Activated CD4-positive, alpha-beta T cell treated with anti-CD3 and anti-CD28 coated beads, Interleukin-2, amount 10 ng/mL, durations not matched to agents 7 days and 5 days (primary cell): ENCODE data around the gene TMPRSS4. TPM values are rescaled to one million over a fixed set of nuclear protein-coding genes. Genes with fewer than 3 reads are reported as not detected.

Experiments used
- CTCF ChIA-PET: fragments of 350-600 bp; sonication (Branson Sonifier 250); formaldehyde crosslinking; loops from one replicate; lab custom pipeline; 2021; ENCODE audit warnings: antibody characterized with exemption; lab: Charles Lee
- POLR2A ChIA-PET: fragments of 350-600 bp; sonication (Branson Sonifier 250); formaldehyde crosslinking; loops from one replicate; lab custom pipeline; 2021; ENCODE audit warnings: antibody characterized with exemption; lab: Charles Lee
- DNase-seq: peaks from one replicate; pipeline ENCODE4 v3.0.0-alpha.2; 2020
- H3K27ac Mint-ChIP-seq: one replicate; pipeline ENCODE4 v1.8.0; 2021; ENCODE audit warnings: mild to moderate bottlenecking, moderate library complexity, mixed read lengths
- H3K27me3 Mint-ChIP-seq: one replicate; pipeline ENCODE4 v1.8.0; 2021; ENCODE audit warnings: mixed read lengths
- H3K36me3 Mint-ChIP-seq: one replicate; pipeline ENCODE4 v1.8.0; 2021; ENCODE audit warnings: low read depth, mixed read lengths
- H3K4me1 Mint-ChIP-seq: one replicate; pipeline ENCODE4 v1.8.0; 2021; ENCODE audit warnings: mixed read lengths
- H3K4me3 Mint-ChIP-seq: one replicate; pipeline ENCODE4 v1.8.0; 2021; ENCODE audit warnings: mild to moderate bottlenecking, moderate library complexity, mixed read lengths
- H3K9me3 Mint-ChIP-seq: one replicate; pipeline ENCODE4 v1.8.0; 2021; ENCODE audit warnings: mixed read lengths
- total RNA-seq, 2 experiments: library from RNA; stranded (reverse); gene quantifications; one replicate each; pipeline ENCODE4 v1.2.3, GENCODE V29; 2021

Gene TMPRSS4
- total RNA-seq, 2 experiments from 2014 or later, result not detected

GRCh38 chr11:118099838-118100556 lies 23.1 kb downstream of the TMPRSS4 start:
- no peak overlapping the region for H3K27ac Mint-ChIP-seq
- POLR2A ChIA-PET, result no interaction called here
- no peak overlapping the region for H3K4me3 Mint-ChIP-seq
- CTCF ChIA-PET, result interaction anchor here (0.6 kb wide), 1 partner anchor 748 kb away, joined by 3 read pairs; no protein-coding TSS in a partner anchor
- H3K9me3 Mint-ChIP-seq, result no peaks in the 10 kb centered on the region
- no peaks in the 10 kb centered on the region for H3K36me3 Mint-ChIP-seq
- H3K27me3 Mint-ChIP-seq, result peaks cover 6% of the 10 kb centered on the region
- DNase-seq, result no peak
- no peaks in the 10 kb centered on the region for H3K4me1 Mint-ChIP-seq

GRCh38 chr11:118100691-118101232 lies 23.9 kb downstream of the TMPRSS4 start:
- H3K36me3 Mint-ChIP-seq, result no peaks in the 10 kb centered on the region

GRCh38 chr11:118102721-118103261 lies 25.9 kb downstream of the TMPRSS4 start:
- Mint-ChIP-seq H3K27me3 (peaks cover 7% of the 10 kb centered on the region), H3K36me3 (no peaks in the 10 kb centered on the region), H3K4me1 (no peaks in the 10 kb centered on the region), H3K4me3 (no peak overlapping the region), H3K27ac (no peak overlapping the region), H3K9me3 (no peaks in the 10 kb centered on the region)
- ChIA-PET POLR2A (no interaction called here), CTCF (no interaction called here)
- no peak for DNase-seq

More at GRCh38 chr11:118100691-118101232, 23.9 kb downstream of the TMPRSS4 start:
- H3K27me3 Mint-ChIP-seq, result peaks cover 7% of the 10 kb centered on the region
- no peaks in the 10 kb centered on the region for H3K4me1 Mint-ChIP-seq
- H3K4me3 Mint-ChIP-seq, result no peak overlapping the region
- H3K27ac Mint-ChIP-seq, result no peak overlapping the region
- ChIA-PET CTCF (interaction anchor here (0.6 to 1.2 kb wide), 3 partner anchors 12 to 749 kb away, joined by 3 read pairs; no protein-coding TSS in a partner anchor), POLR2A (no interaction called here)
- DNase-seq, result no peak
- H3K9me3 Mint-ChIP-seq, result no peaks in the 10 kb centered on the region

GRCh38 chr11:118104491-118104890 lies 27.6 kb downstream of the TMPRSS4 start:
- CTCF ChIA-PET, result interaction anchor here (0.6 kb wide), 1 partner anchor 74 kb away, joined by 3 read pairs; no protein-coding TSS in a partner anchor
- H3K27ac Mint-ChIP-seq, result no peak overlapping the region
- peaks cover 7% of the 10 kb centered on the region for H3K27me3 Mint-ChIP-seq
- H3K9me3 Mint-ChIP-seq, result no peaks in the 10 kb centered on the region
- POLR2A ChIA-PET, result no interaction called here
- no peaks in the 10 kb centered on the region for H3K36me3 Mint-ChIP-seq
- no peak overlapping the region for H3K4me3 Mint-ChIP-seq
- H3K4me1 Mint-ChIP-seq, result no peaks in the 10 kb centered on the region
- DNase-seq, result no peak

GRCh38 chr11:118105657-118106305 lies 28.9 kb downstream of the TMPRSS4 start:
- Mint-ChIP-seq H3K27me3 (peaks cover 7% of the 10 kb centered on the region), H3K36me3 (no peaks in the 10 kb centered on the region), H3K27ac (no peak overlapping the region), H3K9me3 (no peaks in the 10 kb centered on the region), H3K4me1 (no peaks in the 10 kb centered on the region), H3K4me3 (no peak overlapping the region)
- DNase-seq, result no peak
- ChIA-PET POLR2A (no interaction called here), CTCF (interaction anchor here (0.6 kb wide), 1 partner anchor 846 kb away, joined by 3 read pairs; no protein-coding TSS in a partner anchor)

- no peak overlapping the region for H3K27ac Mint-ChIP-seq
- DNase-seq, result no peak
- ChIA-PET CTCF (interaction anchor here (0.7 kb wide), 1 partner anchor 204 kb away, joined by 5 read pairs; no protein-coding TSS in a partner anchor), POLR2A (no interaction called here)
- no peaks in the 10 kb centered on the region for H3K9me3 Mint-ChIP-seq
- no peaks in the 10 kb centered on the region for H3K4me1 Mint-ChIP-seq
- H3K27me3 Mint-ChIP-seq, result peaks cover 7% of the 10 kb centered on the region
- no peak overlapping the region for H3K4me3 Mint-ChIP-seq
- no peaks in the 10 kb centered on the region for H3K36me3 Mint-ChIP-seq
Measured at GRCh38 chr11:118106789-118107335, 30.0 kb downstream of the TMPRSS4 start.

- no peaks in the 10 kb centered on the region for H3K4me1 Mint-ChIP-seq
- CTCF ChIA-PET, result interaction anchor here (1.0 to 1.1 kb wide), 2 partner anchors 25 to 35 kb away, joined by 3 to 4 read pairs; no protein-coding TSS in a partner anchor
Measured at GRCh38 chr11:118108513-118108912, 31.6 kb downstream of the TMPRSS4 start.

GRCh38 chr11:118109231-118109630 lies 32.4 kb downstream of the TMPRSS4 start:
- H3K4me3 Mint-ChIP-seq, result no peak overlapping the region
- no peaks in the 10 kb centered on the region for H3K36me3 Mint-ChIP-seq
- ChIA-PET CTCF (interaction anchor here (1.0 to 1.1 kb wide), 2 partner anchors 21 to 25 kb away, joined by 3 read pairs; no protein-coding TSS in a partner anchor), POLR2A (no interaction called here)
- DNase-seq, result no peak
- peaks cover 2% of the 10 kb centered on the region for H3K4me1 Mint-ChIP-seq
- peaks cover 7% of the 10 kb centered on the region for H3K27me3 Mint-ChIP-seq
- H3K9me3 Mint-ChIP-seq, result no peaks in the 10 kb centered on the region
- H3K27ac Mint-ChIP-seq, result no peak overlapping the region

More at GRCh38 chr11:118108513-118108912, 31.6 kb downstream of the TMPRSS4 start:
- POLR2A ChIA-PET, result no interaction called here
- Mint-ChIP-seq H3K9me3 (no peaks in the 10 kb centered on the region), H3K27me3 (peaks cover 7% of the 10 kb centered on the region), H3K4me3 (no peak overlapping the region), H3K36me3 (no peaks in the 10 kb centered on the region), H3K27ac (no peak overlapping the region)
- DNase-seq, result no peak

GRCh38 chr11:118111019-118111743 lies 34.3 kb downstream of the TMPRSS4 start:
- Mint-ChIP-seq H3K27ac (no peak overlapping the region), H3K4me3 (no peak overlapping the region), H3K27me3 (peaks cover 4% of the 10 kb centered on the region), H3K36me3 (no peaks in the 10 kb centered on the region), H3K4me1 (peaks cover 11% of the 10 kb centered on the region), H3K9me3 (no peaks in the 10 kb centered on the region)
- POLR2A ChIA-PET, result no interaction called here
- no peak for DNase-seq
- CTCF ChIA-PET, result no interaction called here

- Mint-ChIP-seq H3K36me3 (no peaks in the 10 kb centered on the region), H3K27me3 (peaks cover 4% of the 10 kb centered on the region), H3K9me3 (no peaks in the 10 kb centered on the region), H3K27ac (no peak overlapping the region), H3K4me3 (no peak overlapping the region), H3K4me1 (peaks cover 11% of the 10 kb centered on the region)
- ChIA-PET POLR2A (no interaction called here), CTCF (no interaction called here)
- DNase-seq, result no peak
Measured at GRCh38 chr11:118111744-118112035, 34.8 kb downstream of the TMPRSS4 start.

- peaks cover 2% of the 10 kb centered on the region for H3K27me3 Mint-ChIP-seq
- H3K36me3 Mint-ChIP-seq, result no peaks in the 10 kb centered on the region
- POLR2A ChIA-PET, result no interaction called here
- no peak overlapping the region for H3K4me3 Mint-ChIP-seq
- DNase-seq, result no peak
- no peak overlapping the region for H3K27ac Mint-ChIP-seq
- CTCF ChIA-PET, result interaction anchor here (0.5 to 1.0 kb wide), 2 partner anchors 34 to 149 kb away, joined by 3 read pairs; no protein-coding TSS in a partner anchor
- peaks cover 13% of the 10 kb centered on the region for H3K4me1 Mint-ChIP-seq
- H3K9me3 Mint-ChIP-seq, result no peaks in the 10 kb centered on the region
Measured at GRCh38 chr11:118112711-118113430, 36.0 kb downstream of the TMPRSS4 start.
